ENCODE data around the gene PDLIM5. TPM values are rescaled to one million over a fixed set of nuclear protein-coding genes. Genes with fewer than 3 reads are reported as not detected.

PDLIM5 gene
- total and polyA plus RNA-seq, 2 of the 8 experiments (the other 6 are each of a cell fraction or from before 2014, with no cell fraction given): 37.3 to 62.1 TPM

- FAIRE-seq (no peak), DNase-seq (ENCODE audit: low read depth in 1 of 2, low spot score in 2 of 2) (no peak)
- H3K14ac ChIP-seq (ENCODE audit: insufficient read length): no peak overlapping the region
- no peak overlapping the region for H3K18ac ChIP-seq (ENCODE audit: extremely low read depth, low read length)
- H3K4ac ChIP-seq (replicated peaks; ENCODE audit: insufficient read length, low read depth, low read length): no peak overlapping the region
- H3K79me1 ChIP-seq (ENCODE audit: low read depth, low read length): no peaks in the 10 kb centered on the region; the same call in 1 of the 2 replicates
- peaks cover 0 to 6% (median 0%) of the 10 kb centered on the region in 4 experiments; a peak in 1 of 7 replicates for H3K4me1 ChIP-seq (replicated peaks in 1 of 4; ENCODE audit: control insufficient read depth in 3 of 4, insufficient read depth in 4 of 4, low read length in 3 of 4)
- H2BK120ac ChIP-seq (replicated peaks; ENCODE audit: low read depth, low read length): no peak overlapping the region
- no peaks in the 10 kb centered on the region for H4K20me1 ChIP-seq (replicated peaks in 1 of 2; ENCODE audit: control insufficient read depth in 1 of 2, insufficient read depth in 2 of 2, low read length in 2 of 2)
- H3K4me2 ChIP-seq (ENCODE audit: insufficient read depth in 1 of 2, low read depth in 2 of 2, low read length in 2 of 2): no peak overlapping the region
- H3K56ac ChIP-seq (replicated peaks; ENCODE audit: insufficient read length, low read depth, low read length): no peak overlapping the region
- no peak overlapping the region for H2AK5ac ChIP-seq (ENCODE audit: low read depth, low read length)
- no peaks in the 10 kb centered on the region for H3K36me3 ChIP-seq (ENCODE audit: control insufficient read depth in 2 of 4, insufficient read depth in 4 of 4, low read length in 3 of 4)
- ChIA-PET POLR2A (ENCODE audit: partially characterized antibody) (interaction anchor here (0.6 kb wide), 1 partner anchor 18 kb away, joined by 3 read pairs; no protein-coding TSS in a partner anchor), CTCF (ENCODE audit: partially characterized antibody) (interaction anchor here (1.5 kb wide), 1 partner anchor 9 kb away, joined by 4 read pairs; no protein-coding TSS in a partner anchor)
- H3K79me2 ChIP-seq (ENCODE audit: control insufficient read depth in 1 of 2, insufficient read depth in 2 of 2, low read length in 2 of 2): no peaks in the 10 kb centered on the region
- no peaks in the 10 kb centered on the region for H3K9me3 ChIP-seq (ENCODE audit: insufficient read depth in 2 of 2, low read depth in 1 of 2, low read length in 1 of 2)
- no peak overlapping the region for H2AFZ ChIP-seq (ENCODE audit: low read length)
- no peak overlapping the region for H2BK12ac ChIP-seq (ENCODE audit: low read depth, low read length)
- no peak overlapping the region for H4K91ac ChIP-seq (replicated peaks; ENCODE audit: insufficient read length, low read length)
- TF ChIP-seq RFX5 (IDR thresholded peaks at IDR 0.05; ENCODE audit: borderline replicate concordance, low read depth, low read length): no peak
- TF ChIP-seq CTBP2 (IDR thresholded peaks at IDR 0.05; ENCODE audit: borderline replicate concordance, insufficient read depth, insufficient read length, low read length): no peak
- no peak for TF ChIP-seq BCL11A (IDR thresholded peaks at IDR 0.05; ENCODE audit: low read depth in 2 of 2, low read length in 2 of 2)
- TF ChIP-seq CBX8 (IDR thresholded peaks at IDR 0.05; ENCODE audit: borderline replicate concordance, low read depth, low read length): no peak
- no peak for TF ChIP-seq KDM4A (IDR thresholded peaks at IDR 0.05; ENCODE audit: low read depth, low read length, severe bottlenecking)
- no peak for TF ChIP-seq GTF2F1 (IDR thresholded peaks at IDR 0.05; ENCODE audit: borderline replicate concordance, low read depth, low read length)
- TF ChIP-seq USF2 (IDR thresholded peaks at IDR 0.05; ENCODE audit: low read length): no peak
- no peak for TF ChIP-seq FOSL1 (IDR thresholded peaks at IDR 0.05; ENCODE audit: insufficient read depth, low read depth, low read length)
- no peak for TF ChIP-seq TEAD4 (IDR thresholded peaks at IDR 0.05; ENCODE audit: low read depth, low read length)
- no peak for TF ChIP-seq RXRA (IDR thresholded peaks at IDR 0.05; ENCODE audit: insufficient read depth, low read depth, low read length)
- no peak for TF ChIP-seq EGR1 (IDR thresholded peaks at IDR 0.05; ENCODE audit: borderline replicate concordance, low read depth, low read length)
- no peak for TF ChIP-seq SIX5 (IDR thresholded peaks at IDR 0.05; ENCODE audit: low read depth, low read length)
- H3K23ac ChIP-seq (ENCODE audit: insufficient read length): no peak overlapping the region
- no peak overlapping the region for H3K27ac ChIP-seq (ENCODE audit: low read depth, low read length)
- H3K4me3 ChIP-seq (ENCODE audit: extremely low read depth in 1 of 4, insufficient read depth in 2 of 4, low read depth in 3 of 4, low read length in 4 of 4): no peak overlapping the region
- no peak overlapping the region for H3K9ac ChIP-seq (replicated peaks in 1 of 4; ENCODE audit: extremely low read depth in 1 of 4, low read depth in 3 of 4, low read length in 3 of 4)
- H4K5ac ChIP-seq (ENCODE audit: insufficient read length, low read depth, low read length): no peak overlapping the region
- no peaks in the 10 kb centered on the region for H3K23me2 ChIP-seq (ENCODE audit: low read depth, low read length)
- H2BK15ac ChIP-seq (ENCODE audit: low read length): no peak overlapping the region
- no peak overlapping the region for H2BK20ac ChIP-seq (ENCODE audit: low read length)
- H4K8ac ChIP-seq (ENCODE audit: extremely low read depth, insufficient read depth, low read length): no peak overlapping the region
- no peak overlapping the region for H2BK5ac ChIP-seq (ENCODE audit: low read depth, low read length)
- no peaks in the 10 kb centered on the region for H3K27me3 ChIP-seq (replicated peaks in 1 of 4; ENCODE audit: control insufficient read depth in 3 of 4, extremely low read depth in 1 of 4, insufficient read depth in 3 of 4, low read length in 3 of 4)
- 97% methylated on average over 2 of the region's 2 CpGs; no CpG with 5 or more reads in 1 of the 2 experiments for WGBS, 2 experiments (ENCODE audit: extremely low coverage in 1 of 2, insufficient coverage in 1 of 2, insufficient read length in 1 of 2, insufficient replicate concordance in 2 of 2, low coverage in 1 of 2, low lambda C conversion rate in 2 of 2, missing lambda C conversion rate in 1 of 2)
These were observed 222.2 kb downstream of the PDLIM5 start for GRCh38 chr4:94673961-94674360.

Measured in H1 (cell line).